ENCODE data around the gene CDC40. TPM values are rescaled to one million over a fixed set of nuclear protein-coding genes. Genes with fewer than 3 reads are reported as not detected.

CDC40 gene
- total RNA-seq, 1 experiment from 2014 or later: 26.2 TPM

- ChIA-PET RAD21 (ENCODE audit: low non-redundant PET in 1 of 2, low total read pairs in 2 of 2, uncharacterized antibody in 2 of 2, unreplicated experiment in 2 of 2) (no interaction called here), CTCF (no interaction called here), POLR2A (no interaction called here)
- H2AFZ ChIP-seq (ENCODE audit: low read depth, low read length, poor library complexity, severe bottlenecking): no peak overlapping the region
- no peak overlapping the region for H3K9ac ChIP-seq (ENCODE audit: low read length)
- ATAC-seq: no peak
- no peaks in the 10 kb centered on the region for H3K4me1 ChIP-seq (ENCODE audit: control insufficient read depth in 1 of 2, insufficient read depth in 2 of 2, low read length in 2 of 2)
- no peaks in the 10 kb centered on the region for H3K9me3 ChIP-seq (ENCODE audit: control insufficient read depth in 1 of 2, insufficient read depth in 1 of 2, low read depth in 1 of 2, low read length in 2 of 2)
- H3K4me3 ChIP-seq (replicated peaks in 1 of 2; ENCODE audit: low read depth in 1 of 2, low read length in 2 of 2): no peak overlapping the region
- no TSS peak for BruUV-seq (replicated peaks)
- TF ChIP-seq POLR2A (IDR thresholded peaks at IDR 0.05; ENCODE audit: borderline replicate concordance, extremely low read depth, insufficient read depth, insufficient read length) (no peak), REST (IDR thresholded peaks at IDR 0.05; ENCODE audit: low read depth) (no peak), SP1 (IDR thresholded peaks at IDR 0.05; ENCODE audit: low read depth) (no peak), YY1 (IDR thresholded peaks at IDR 0.05; ENCODE audit: extremely low read depth, insufficient replicate concordance, low read depth, low read length) (no peak), ZBTB33 (IDR thresholded peaks at IDR 0.05; ENCODE audit: extremely low read depth, insufficient replicate concordance, low read length) (no peak), EZH2phosphoT487 (IDR thresholded peaks at IDR 0.05; ENCODE audit: borderline replicate concordance) (no peak), POLR2AphosphoS5 (IDR thresholded peaks at IDR 0.05; ENCODE audit: low read depth, low read length) (no peak), JUND (IDR thresholded peaks at IDR 0.05) (no peak), CTCF (IDR thresholded peaks at IDR 0.05 in 2 of 3, conservative IDR thresholded peaks at IDR 0.05 in 1 of 3; ENCODE audit: borderline replicate concordance in 1 of 3, insufficient read depth in 1 of 3, low read depth in 2 of 3, low read length in 2 of 3) (no peak), ZFX (IDR thresholded peaks at IDR 0.05) (no peak), ZNF274 (IDR thresholded peaks at IDR 0.05; ENCODE audit: low read depth, low read length) (no peak), FOSL1 (IDR thresholded peaks at IDR 0.05; ENCODE audit: low read depth) (no peak), TCF7L2 (IDR thresholded peaks at IDR 0.05; ENCODE audit: borderline replicate concordance, extremely low read depth, insufficient read depth, insufficient read length) (no peak), SIN3A (IDR thresholded peaks at IDR 0.05; ENCODE audit: low read depth) (no peak), MAX (IDR thresholded peaks at IDR 0.05) (no peak), EZH2 (IDR thresholded peaks at IDR 0.05) (no peak), EGR1 (IDR thresholded peaks at IDR 0.05; ENCODE audit: low read depth) (no peak)
- no peaks in the 10 kb centered on the region for H3K9me2 ChIP-seq (ENCODE audit: insufficient read depth)
- H3K4me2 ChIP-seq (ENCODE audit: low read length): no peak overlapping the region
- DNase-seq (ENCODE audit: low read depth, low spot score): no peak
- intact Hi-C loops (cut with micrococcal nuclease): no loop called here
- no peaks in the 10 kb centered on the region for H3K27me3 ChIP-seq (ENCODE audit: insufficient read depth, low read length)
- H3K79me2 ChIP-seq (ENCODE audit: insufficient read depth, low read length): no peaks in the 10 kb centered on the region
- no peaks in the 10 kb centered on the region for H4K20me1 ChIP-seq (ENCODE audit: insufficient read depth)
- no peak overlapping the region for H3K27ac ChIP-seq (ENCODE audit: low read depth, low read length)
- no peaks in the 10 kb centered on the region for H3K36me3 ChIP-seq (ENCODE audit: control insufficient read depth in 1 of 2, insufficient read depth in 2 of 2, low read length in 2 of 2)
Measured at GRCh38 chr6:110246378-110246777, 66.2 kb downstream of the CDC40 start.

Measured in HCT116 (cell line).